Measurements from ENCODE around the gene ADAP1.

The ADAP1 gene

DNA sequence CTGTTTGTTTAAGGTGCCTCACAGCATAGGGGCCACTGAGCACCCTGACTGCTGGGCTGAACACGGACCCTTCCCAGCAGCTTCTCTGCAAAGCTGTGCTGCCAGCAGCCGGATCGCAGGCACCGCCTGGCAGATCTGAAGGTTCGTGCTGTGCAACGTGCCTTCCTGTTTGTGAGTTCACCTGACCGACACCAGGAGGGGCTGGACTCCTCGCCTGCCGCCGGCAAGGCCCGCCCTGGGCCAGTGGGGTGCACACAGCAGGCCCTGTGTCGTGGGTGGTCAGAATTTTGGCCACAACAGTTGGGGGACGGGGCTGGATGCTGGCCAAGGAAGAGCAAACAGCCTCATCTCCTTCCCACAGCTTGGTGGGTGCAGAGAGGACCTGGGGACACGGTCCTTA lies 41.1 kb upstream of the ADAP1 start:
- TF ChIP-seq, protein P1, sequence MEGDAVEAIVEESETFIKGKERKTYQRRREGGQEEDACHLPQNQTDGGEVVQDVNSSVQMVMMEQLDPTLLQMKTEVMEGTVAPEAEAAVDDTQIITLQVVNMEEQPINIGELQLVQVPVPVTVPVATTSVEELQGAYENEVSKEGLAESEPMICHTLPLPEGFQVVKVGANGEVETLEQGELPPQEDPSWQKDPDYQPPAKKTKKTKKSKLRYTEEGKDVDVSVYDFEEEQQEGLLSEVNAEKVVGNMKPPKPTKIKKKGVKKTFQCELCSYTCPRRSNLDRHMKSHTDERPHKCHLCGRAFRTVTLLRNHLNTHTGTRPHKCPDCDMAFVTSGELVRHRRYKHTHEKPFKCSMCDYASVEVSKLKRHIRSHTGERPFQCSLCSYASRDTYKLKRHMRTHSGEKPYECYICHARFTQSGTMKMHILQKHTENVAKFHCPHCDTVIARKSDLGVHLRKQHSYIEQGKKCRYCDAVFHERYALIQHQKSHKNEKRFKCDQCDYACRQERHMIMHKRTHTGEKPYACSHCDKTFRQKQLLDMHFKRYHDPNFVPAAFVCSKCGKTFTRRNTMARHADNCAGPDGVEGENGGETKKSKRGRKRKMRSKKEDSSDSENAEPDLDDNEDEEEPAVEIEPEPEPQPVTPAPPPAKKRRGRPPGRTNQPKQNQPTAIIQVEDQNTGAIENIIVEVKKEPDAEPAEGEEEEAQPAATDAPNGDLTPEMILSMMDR (IDR thresholded peaks at IDR 0.05) = no peak

DNA sequence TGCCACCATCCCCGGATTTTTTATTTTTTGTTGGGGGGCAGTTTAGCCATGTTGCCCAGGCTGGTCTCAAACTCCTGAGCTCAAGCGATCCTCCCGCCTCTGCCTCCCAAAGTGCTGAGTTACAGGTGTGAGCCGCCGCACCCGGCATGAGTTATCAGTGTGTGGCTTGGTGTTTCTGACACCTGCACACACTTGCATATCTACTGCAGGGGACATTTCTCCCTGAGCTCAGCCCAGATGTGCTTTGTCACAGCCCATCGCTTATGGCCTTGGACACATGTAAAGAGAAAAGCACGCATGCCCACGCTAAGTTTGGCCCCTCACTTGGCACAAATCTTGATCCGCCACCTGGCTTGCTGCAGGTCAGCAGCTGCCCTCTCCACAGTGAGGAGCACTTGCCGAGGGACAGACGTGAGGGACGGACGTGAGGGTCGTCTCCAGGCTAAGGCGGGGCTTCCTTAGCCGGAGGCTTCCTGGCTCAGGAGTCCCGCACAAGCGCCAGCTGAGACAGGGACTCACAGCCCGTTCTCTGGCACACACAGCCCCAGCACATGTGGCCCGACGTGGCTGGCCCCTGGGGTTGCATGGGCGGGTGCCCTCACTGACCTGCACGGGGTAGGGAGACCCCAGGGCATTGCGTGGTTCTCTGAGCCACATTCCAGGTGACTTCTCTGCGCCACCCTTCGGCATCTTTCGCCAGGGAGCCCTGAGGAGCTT lies 40.3 kb upstream of the ADAP1 start:
- TF ChIP-seq, protein P1 (IDR thresholded peaks at IDR 0.05) = no peak

DNA sequence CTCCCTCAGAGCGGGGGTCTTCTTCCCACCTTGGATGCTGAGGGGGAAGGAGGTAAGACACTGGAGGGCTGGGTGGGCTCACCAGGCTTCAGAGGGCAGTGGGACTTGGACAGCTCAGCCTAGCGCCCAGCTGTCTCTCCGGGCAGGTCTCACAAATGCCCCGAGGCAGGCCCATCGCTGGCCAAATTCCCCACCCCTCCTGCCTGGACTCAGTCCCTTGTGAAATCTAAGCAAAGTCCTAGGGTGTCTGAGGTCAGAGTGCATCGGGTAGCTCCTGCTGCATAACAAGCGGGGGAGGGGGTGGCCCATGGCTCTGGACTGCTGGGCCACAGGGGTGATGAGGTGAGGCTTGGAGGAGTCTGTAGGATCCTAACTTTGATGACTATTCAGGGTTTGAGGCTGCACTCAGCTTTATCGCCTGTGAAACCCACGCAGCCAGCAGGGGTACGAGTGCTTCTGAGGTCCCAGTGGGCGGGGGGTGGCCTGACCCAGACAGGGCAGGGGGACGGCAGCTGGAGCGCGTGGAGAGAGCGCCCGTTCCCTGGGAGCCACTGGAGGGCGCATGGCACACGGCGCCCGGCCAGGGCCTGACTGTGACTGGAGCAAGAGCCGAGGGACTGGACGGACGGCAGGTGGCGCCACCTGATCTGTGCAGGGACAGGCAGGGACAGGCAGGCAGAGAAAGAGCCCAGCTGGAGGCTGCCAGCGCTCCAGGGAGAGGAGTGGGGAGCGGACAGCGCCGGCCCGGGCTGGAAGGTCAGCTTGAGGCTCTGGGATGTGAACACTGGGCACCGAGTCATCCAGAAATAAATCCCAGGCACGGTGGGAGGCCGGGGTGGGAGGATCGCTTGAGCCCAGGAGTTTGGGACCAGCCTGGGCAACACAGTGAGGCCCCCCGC lies 38.5 kb upstream of the ADAP1 start:
- TF ChIP-seq, protein P1 (IDR thresholded peaks at IDR 0.05) = peak; percentile 100

DNA sequence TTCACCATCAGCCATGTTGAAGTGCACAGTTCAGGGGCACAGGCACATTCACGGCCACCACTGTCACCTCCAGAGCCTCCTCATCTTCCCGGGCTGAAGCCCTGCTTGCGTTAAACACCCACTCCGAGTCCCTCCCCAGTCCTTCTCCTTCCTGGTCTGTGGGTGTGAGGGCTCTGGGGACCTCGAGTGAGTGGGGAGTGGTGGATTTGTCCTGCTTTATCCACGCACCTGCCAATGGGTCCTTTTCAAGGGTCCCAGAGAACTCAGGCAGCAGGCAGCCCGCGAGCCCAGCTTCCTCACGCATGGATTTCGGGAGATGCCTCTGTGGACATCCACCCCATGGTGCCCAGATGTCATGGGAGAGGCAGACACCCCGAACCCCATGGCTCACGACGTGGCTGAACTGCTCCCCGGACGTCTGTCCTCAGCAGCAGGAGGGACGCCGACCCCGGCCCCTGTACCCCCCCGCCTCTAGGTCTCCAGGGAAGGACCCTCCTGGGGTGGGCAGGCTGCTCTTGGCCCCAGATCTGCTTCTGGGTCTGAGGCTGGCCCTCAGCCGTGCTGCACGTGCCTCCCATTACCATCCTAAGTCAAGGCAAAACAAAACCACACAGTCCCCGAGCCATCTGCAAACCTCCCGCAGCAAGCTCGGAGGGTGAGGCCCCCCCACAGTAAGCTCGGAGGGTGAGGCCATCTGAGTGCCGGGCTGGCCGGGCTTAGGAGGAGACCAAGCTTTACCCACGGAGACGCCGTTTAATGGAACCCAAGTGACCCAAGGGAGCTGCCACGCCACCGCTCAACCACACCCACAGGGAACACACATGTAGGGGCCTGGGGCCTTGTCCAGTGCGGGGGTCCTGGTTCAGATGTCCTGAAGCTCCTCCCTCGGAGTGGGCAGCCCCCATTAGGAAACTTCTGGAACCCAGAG lies 37.5 kb upstream of the ADAP1 start:
- TF ChIP-seq, protein P1 (IDR thresholded peaks at IDR 0.05) = no peak

DNA sequence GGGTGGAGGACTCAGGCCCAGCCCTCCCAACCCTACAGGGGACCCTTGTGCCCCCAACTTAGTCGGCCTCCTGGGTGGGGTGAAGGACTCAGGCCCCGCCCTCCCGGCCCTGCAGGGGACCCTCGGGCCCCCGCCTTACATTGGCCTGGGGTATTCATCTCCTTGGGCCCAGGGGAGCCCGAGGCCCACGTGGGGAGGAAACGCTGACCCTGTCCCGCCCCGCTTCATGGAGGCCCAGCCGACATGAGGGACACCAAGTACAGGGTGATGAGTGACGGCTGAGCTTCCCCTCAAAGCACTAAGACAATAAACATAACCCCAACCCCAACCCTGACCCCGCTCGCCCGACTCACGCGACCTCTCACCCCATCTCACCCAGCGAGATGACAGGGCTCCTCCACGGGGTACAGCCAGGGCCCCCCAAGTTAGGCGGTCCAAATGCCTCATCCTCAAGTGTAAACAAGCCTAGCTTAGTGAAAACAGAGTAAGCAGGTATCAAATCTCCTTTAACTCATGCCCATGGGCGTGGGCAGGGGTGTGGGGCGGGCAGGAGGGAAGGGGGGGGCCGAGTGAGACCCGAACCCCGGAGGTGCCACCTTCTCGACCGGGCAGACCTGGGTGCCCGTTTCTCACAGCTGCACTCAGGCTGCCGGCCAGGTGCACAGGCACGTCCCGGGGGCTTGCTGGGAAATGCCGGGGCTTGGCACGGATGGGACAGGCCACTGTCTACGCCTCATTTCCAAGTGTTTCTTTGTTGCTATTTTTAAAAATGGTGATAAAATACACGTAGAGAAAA lies 36.7 kb upstream of the ADAP1 start:
- TF ChIP-seq, protein P1 (IDR thresholded peaks at IDR 0.05) = no peak

DNA sequence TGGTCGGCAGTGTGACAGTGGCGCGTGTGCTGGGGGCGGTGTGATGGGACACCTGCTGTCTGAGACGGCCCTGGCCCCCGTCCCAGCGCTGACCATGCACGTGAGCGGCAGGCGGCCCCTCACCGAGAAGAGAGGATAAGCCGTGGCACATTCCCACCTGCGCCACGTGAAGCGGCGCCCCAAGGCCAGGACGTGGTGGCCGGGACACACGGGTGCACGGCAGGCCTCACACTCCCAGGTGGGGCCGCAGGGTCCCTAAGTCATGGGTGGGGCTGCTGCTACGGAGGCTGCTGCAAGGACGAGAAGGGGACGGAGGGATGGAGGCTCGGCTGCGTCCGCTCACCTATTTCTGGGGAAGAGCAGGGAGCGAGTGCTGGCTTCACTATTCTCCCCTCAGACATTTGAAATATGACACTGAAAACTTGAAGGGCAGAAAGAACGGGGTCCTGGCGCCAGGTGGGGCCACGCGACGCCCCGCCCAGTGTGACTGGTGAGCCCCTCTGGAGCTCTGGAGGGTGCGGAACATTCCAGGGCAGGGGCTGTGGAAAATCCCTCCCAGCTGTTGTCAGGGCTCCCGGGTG lies 36.0 kb upstream of the ADAP1 start:
- TF ChIP-seq, protein P1 (IDR thresholded peaks at IDR 0.05) = no peak

Data from LNCAP (cell line).